Mucosa of gallbladder (tissue), 1 donor: ENCODE data around the gene ZNF839. TPM values are rescaled to one million over a fixed set of nuclear protein-coding genes. Genes with fewer than 3 reads are reported as not detected.

ENCODE experiments used
- DNase-seq: peaks from one replicate; pipeline ENCODE4 v3.0.0-alpha.2; 2020; ENCODE audit warnings: low spot score
- total RNA-seq: library from RNA; stranded (reverse); gene quantifications from one replicate; pipeline ENCODE4 v1.2.1, GENCODE V29; 2021
- donor health status: DM: no; HTN: no; CAD: no.

Gene ZNF839
- total RNA-seq, 1 donor from 2014 or later, result 11.1 TPM

DNA sequence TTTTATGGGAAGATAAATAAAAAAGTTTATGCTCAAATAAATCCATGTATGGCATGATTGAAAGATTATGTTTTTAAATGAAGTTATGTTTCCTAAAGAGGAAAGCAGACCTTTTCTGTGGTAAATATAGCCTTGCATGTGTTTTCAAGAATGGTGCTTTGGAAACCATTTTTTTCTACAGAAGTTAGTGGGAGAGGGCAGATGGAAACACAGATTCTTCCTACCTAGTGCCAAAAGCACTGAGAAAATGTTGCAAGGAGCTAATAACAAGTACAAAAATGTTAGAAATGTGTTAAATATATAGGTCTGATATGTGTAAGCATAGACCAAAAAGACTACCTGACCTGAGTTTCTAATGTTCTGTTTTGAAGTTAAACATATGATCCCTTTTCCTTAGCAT lies 67.5 kb downstream of the ZNF839 start:
- no peak for DNase-seq

GRCh38 chr14:102389246-102389645 lies 69.7 kb downstream of the ZNF839 start:
- no peak for DNase-seq

- DNase-seq, result no peak
Measured at GRCh38 chr14:102390064-102390855, 70.7 kb downstream of the ZNF839 start.

Other genes with a start within 250 kb of the ZNF839 start
- gene HSP90AA1, start 232.7 kb upstream of the ZNF839 start, total RNA-seq, result 818 TPM
- gene WDR20, start 179.8 kb upstream of the ZNF839 start, total RNA-seq, result 33.7 TPM
- 20.5 TPM for gene MOK, start 14.6 kb upstream of the ZNF839 start, total RNA-seq
- gene CINP, start 43.1 kb downstream of the ZNF839 start, total RNA-seq, result 25.4 TPM
- 38.1 TPM for gene TECPR2, start 43.2 kb downstream of the ZNF839 start, total RNA-seq
- 72.1 TPM for gene ANKRD9, start 190.0 kb downstream of the ZNF839 start, total RNA-seq